PC-3 (cell line): Measurements from ENCODE around the gene ARHGEF28. TPM values are rescaled to one million over a fixed set of nuclear protein-coding genes. Genes with fewer than 3 reads are reported as not detected.

Experiments used
- ATAC-seq: fragments of 200-7000 bp; cut with Tn5 transposase; 2 replicates; pipeline ENCODE4 v1.9.1; 2020; ENCODE audit warnings: mild to moderate bottlenecking, moderate library complexity
- BruUV-seq: library from RNA; stranded (reverse); fragments of 400-500 nt; replicated peaks from 2 replicates; lab custom pipeline; 2021; lab: Mats Ljungman, UMichigan
- CTCF ChIA-PET: fragments of 300-600 bp; sonication (Branson Sonifier 250); formaldehyde crosslinking; loops from one replicate; lab custom pipeline; 2022; ENCODE audit warnings: antibody characterized with exemption; lab: Charles Lee
- POLR2A ChIA-PET: fragments of 300-600 bp; sonication (Branson Sonifier 250); formaldehyde crosslinking; loops from one replicate; lab custom pipeline; 2022; ENCODE audit warnings: antibody characterized with exemption; ENCODE audit not compliant: unreplicated experiment; lab: Charles Lee
- DNase-seq: peaks from one replicate; pipeline ENCODE4 v3.0.0-alpha.2; 2015
- H2AFZ ChIP-seq: fragments of 300-600 bp; sonication (generic); 2 replicates; pipeline ENCODE4 v1.6.0; 2016; ENCODE audit warnings: antibody characterized with exemption, low read length
- H3F3A ChIP-seq: fragments of 300-600 bp; sonication (generic); one replicate; pipeline ENCODE4 v1.6.0; 2017; ENCODE audit warnings: antibody characterized with exemption, low read length, control low read depth, mild to moderate bottlenecking; ENCODE audit not compliant: unreplicated experiment
- H3K27ac ChIP-seq: fragments of 300-600 bp; sonication (generic); 2 replicates; pipeline ENCODE4 v1.5.1; 2016; ENCODE audit warnings: mild to moderate bottlenecking, low read length
- H3K27me3 ChIP-seq: fragments of 300-600 bp; sonication (generic); 2 replicates; pipeline ENCODE4 v1.6.1; 2016; ENCODE audit warnings: low read length, mixed read lengths
- H3K36me3 ChIP-seq: fragments of 300-600 bp; sonication (generic); 2 replicates; pipeline ENCODE4 v1.6.1; 2016; ENCODE audit warnings: low read depth, mixed run types, low read length, mixed read lengths
- H3K4me1 ChIP-seq: fragments of 300-600 bp; sonication (generic); 2 replicates; pipeline ENCODE4 v1.5.1; 2016; ENCODE audit warnings: low read length; ENCODE audit not compliant: insufficient read depth
- H3K4me2 ChIP-seq: fragments of 300-600 bp; sonication (generic); 2 replicates; pipeline ENCODE4 v1.6.0; 2016; ENCODE audit warnings: low read length
- H3K4me3 ChIP-seq: fragments of 300-600 bp; sonication (generic); 2 replicates; pipeline ENCODE4 v1.5.1; 2016; ENCODE audit warnings: mild to moderate bottlenecking, low read length, mixed read lengths
- H3K79me2 ChIP-seq: fragments of 300-600 bp; sonication (generic); 2 replicates; pipeline ENCODE4 v1.6.1; 2017; ENCODE audit warnings: low read length, mixed read lengths
- H3K9ac ChIP-seq: fragments of 300-600 bp; sonication (generic); 2 replicates; pipeline ENCODE4 v1.6.0; 2016; ENCODE audit warnings: mild to moderate bottlenecking, low read length
- H3K9me2 ChIP-seq: fragments of 300-600 bp; sonication (generic); replicated peaks from 2 replicates; pipeline ENCODE4 v1.6.1; 2016; ENCODE audit warnings: mixed run types, low read length, mixed read lengths
- H3K9me3 ChIP-seq: fragments of 300-600 bp; sonication (generic); 2 replicates; pipeline ENCODE4 v1.6.1; 2016; ENCODE audit warnings: low read length, mixed read lengths
- H4K20me1 ChIP-seq: fragments of 300-600 bp; sonication (generic); 2 replicates; pipeline ENCODE4 v1.6.1; 2016; ENCODE audit warnings: low read length, mixed read lengths
- CTCF ChIP-seq: fragments of 300-600 bp; sonication (generic); conservative IDR thresholded peaks from 2 replicates; pipeline ENCODE4 v1.5.1; 2017; ENCODE audit warnings: antibody characterized with exemption, low read depth, mild to moderate bottlenecking, low read length
- EZH2 ChIP-seq: fragments of 300-600 bp; sonication (generic); IDR thresholded peaks from one replicate; pipeline ENCODE4 v1.6.1; 2017; ENCODE audit warnings: antibody characterized with exemption, mild to moderate bottlenecking, low read length; ENCODE audit not compliant: unreplicated experiment
- EZH2phosphoT487 ChIP-seq: fragments of 300-600 bp; sonication (generic); IDR thresholded peaks from 2 replicates; pipeline ENCODE4 v1.6.1; 2018; ENCODE audit warnings: mild to moderate bottlenecking, antibody characterized with exemption, low read length, borderline replicate concordance
- intact Hi-C: fragments of 100-400 bp; cut with micrococcal nuclease; formaldehyde crosslinking; loops from 2 replicates; pipeline ENCODE4 v1.9.0; 2023
- total RNA-seq: library from RNA; depleted of rRNA; stranded (reverse); fragments of >200 nt; gene quantifications from 2 replicates; pipeline ENCODE4 v1.2.3, GENCODE V29; 2014

Gene ARHGEF28
- total RNA-seq, 1 experiment from 2014 or later: 24.2 TPM

- Histone ChIP-seq H3K9ac (no peak overlapping the region), H4K20me1 (no peaks in the 10 kb centered on the region), H3K27ac (no peak overlapping the region), H3K9me2 (no peaks in the 10 kb centered on the region), H3K4me2 (no peak overlapping the region), H3K36me3 (no peaks in the 10 kb centered on the region), H3K4me1 (no peaks in the 10 kb centered on the region), H2AFZ (no peak overlapping the region), H3K4me3 (no peak overlapping the region), H3K79me2 (no peaks in the 10 kb centered on the region), H3K27me3 (no peaks in the 10 kb centered on the region), H3F3A (no peaks in the 10 kb centered on the region), H3K9me3 (no peaks in the 10 kb centered on the region)
- intact Hi-C loops: no loop called here
- ATAC-seq: no peak
- TF ChIP-seq CTCF (no peak), EZH2 (no peak), EZH2phosphoT487 (no peak)
- no peak for DNase-seq
- ChIA-PET POLR2A (no interaction called here), CTCF (no interaction called here)
- no TSS peak for BruUV-seq
Measured at GRCh38 chr5:73900566-73900965, 274.6 kb downstream of the ARHGEF28 start.

GRCh38 chr5:73901043-73901442 is 275.0 kb downstream of the ARHGEF28 start:
- no peak overlapping the region for H3K27ac ChIP-seq
- H3K4me3 ChIP-seq: no peak overlapping the region
- ATAC-seq: no peak
- intact Hi-C loops: no loop called here
- H3K79me2 ChIP-seq: no peaks in the 10 kb centered on the region
- TF ChIP-seq CTCF (no peak), EZH2phosphoT487 (no peak), EZH2 (no peak)
- H3K4me1 ChIP-seq: no peaks in the 10 kb centered on the region
- no peaks in the 10 kb centered on the region for H3F3A ChIP-seq
- no peaks in the 10 kb centered on the region for H3K36me3 ChIP-seq
- no peak overlapping the region for H3K9ac ChIP-seq
- H3K4me2 ChIP-seq: no peak overlapping the region
- H3K9me2 ChIP-seq: no peaks in the 10 kb centered on the region
- H2AFZ ChIP-seq: no peak overlapping the region
- CTCF ChIA-PET: no interaction called here
- H4K20me1 ChIP-seq: no peaks in the 10 kb centered on the region
- H3K27me3 ChIP-seq: no peaks in the 10 kb centered on the region
- DNase-seq: no peak
- no TSS peak for BruUV-seq
- POLR2A ChIA-PET: no interaction called here
- H3K9me3 ChIP-seq: no peaks in the 10 kb centered on the region

GRCh38 chr5:73901455-73901854 is 275.5 kb downstream of the ARHGEF28 start:
- Histone ChIP-seq H4K20me1 (no peaks in the 10 kb centered on the region), H3K79me2 (no peaks in the 10 kb centered on the region), H3K4me1 (no peaks in the 10 kb centered on the region), H2AFZ (no peak overlapping the region), H3K27ac (no peak overlapping the region), H3K27me3 (no peaks in the 10 kb centered on the region), H3K4me3 (no peak overlapping the region), H3K36me3 (no peaks in the 10 kb centered on the region), H3F3A (no peaks in the 10 kb centered on the region), H3K9me2 (no peaks in the 10 kb centered on the region), H3K4me2 (no peak overlapping the region), H3K9me3 (no peaks in the 10 kb centered on the region), H3K9ac (no peak overlapping the region)
- no peak for DNase-seq
- intact Hi-C loops: no loop called here
- no TSS peak for BruUV-seq
- CTCF ChIA-PET: no interaction called here
- TF ChIP-seq EZH2: no peak
- TF ChIP-seq CTCF: no peak; the same call in 1 of the 2 replicates
- ATAC-seq: no peak
- POLR2A ChIA-PET: no interaction called here
